NCI-H82 treated with DMSO at 0.1 percent for 48 hours (cell line): ENCODE measurements around the gene OR2V1.
A peak's percentile ranks its signal among the peaks of the same experiment; 100 is the strongest.
"Not testable (repeated sequence)": the region's sequence is repeated elsewhere in the genome, so short reads cannot be mapped to it uniquely, and the experiment has no call there.

Source experiments
- DNase-seq: peaks from one replicate; lab custom pipeline; 2025; ENCODE audit not compliant: unreplicated experiment; lab: John Stamatoyannopoulos, UW

Gene OR2V1

GRCh38 chr5:181130832-181131496 is at the start of gene OR2V1:
Gene OR2V1 (minus strand): TSS chr5:181131169. CDS start chr5:181125304, 5,865 bp downstream.
- DNase-seq: no peak

DNA sequence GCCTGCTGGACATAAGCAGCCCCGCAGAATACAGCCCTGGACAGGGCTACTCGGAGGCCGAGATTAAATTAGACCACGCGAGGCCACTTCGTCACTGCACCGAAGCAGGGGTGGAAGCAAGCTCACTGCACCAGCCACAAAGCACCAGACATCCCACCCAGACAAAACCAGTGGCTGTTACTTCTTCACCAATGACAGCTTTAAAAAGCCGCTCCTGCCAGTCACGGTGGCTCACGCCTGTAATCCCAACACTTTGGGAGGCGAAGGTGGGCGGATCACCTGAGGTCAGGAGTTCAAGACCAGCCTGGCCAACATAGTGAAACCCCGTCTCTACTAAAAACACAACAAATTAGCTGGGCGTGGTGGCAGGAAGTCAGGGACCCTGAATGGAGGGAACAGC is 46.6 kb upstream of the OR2V1 start:
- DNase-seq: not testable (repeated sequence)

GRCh38 chr5:181176254-181176952 is 45.4 kb upstream of the OR2V1 start:
- no peak for DNase-seq

DNA sequence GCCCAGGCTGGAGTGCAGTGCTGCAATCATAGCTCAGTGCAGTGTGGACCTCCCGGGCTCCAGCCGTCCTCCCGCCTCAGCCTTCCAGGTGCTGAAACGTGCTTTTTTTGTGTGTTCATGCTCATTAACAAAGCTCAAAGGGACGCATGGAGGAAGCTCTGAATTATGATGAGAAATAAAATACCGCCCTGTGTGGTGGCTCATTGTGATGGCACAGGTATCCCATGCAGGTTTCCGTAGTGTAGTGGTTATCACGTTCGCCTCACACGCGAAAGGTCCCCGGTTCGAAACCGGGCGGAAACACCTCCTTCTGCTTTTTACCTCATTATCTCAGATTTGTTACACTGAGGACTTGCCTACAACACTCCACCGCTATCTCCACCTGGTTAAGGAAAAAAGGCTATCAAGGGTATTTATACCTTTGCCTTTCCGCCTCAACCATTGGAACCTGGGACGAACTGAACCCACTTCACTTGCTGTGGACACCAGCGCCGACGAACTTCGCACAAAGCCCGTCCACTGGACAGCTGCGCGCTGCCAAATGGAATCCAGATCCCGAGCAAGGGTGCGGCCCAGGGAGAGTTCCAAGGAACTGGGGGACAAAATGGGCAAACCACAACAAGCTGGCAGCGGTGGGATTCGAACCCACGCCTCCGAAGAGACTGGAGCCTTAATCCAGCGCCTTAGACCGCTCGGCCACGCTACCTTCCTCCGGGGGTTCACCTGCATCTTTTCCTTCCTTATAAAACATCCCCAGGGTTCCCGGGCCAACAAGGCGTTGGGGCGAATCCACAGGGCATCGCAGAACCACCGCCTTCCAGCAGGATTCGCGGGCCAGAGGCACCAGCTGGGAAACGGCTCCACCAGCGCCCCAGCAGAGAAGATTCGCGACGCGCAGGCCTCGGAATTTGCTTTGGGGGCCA is 42.7 kb upstream of the OR2V1 start:
- DNase-seq: no peak

DNA sequence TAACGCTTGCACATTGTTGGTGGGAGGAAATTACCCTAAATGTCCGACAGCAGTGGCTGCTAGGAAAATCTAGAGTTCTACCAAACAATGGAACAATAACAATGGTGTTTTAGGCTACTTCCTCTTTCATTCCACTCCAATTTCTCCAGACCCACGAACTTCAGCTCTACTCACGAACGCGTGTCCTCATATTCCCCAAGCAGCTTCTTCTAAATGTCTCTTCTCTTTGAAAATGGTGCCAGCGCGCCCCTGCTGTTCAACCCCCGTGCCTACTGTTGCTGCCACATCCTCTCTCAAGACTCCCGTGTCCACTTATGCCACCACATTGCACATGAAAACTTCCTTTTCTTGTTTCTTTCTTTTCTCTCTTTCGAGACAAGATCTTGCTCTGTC is 42.1 kb upstream of the OR2V1 start:
- no peak for DNase-seq

DNA sequence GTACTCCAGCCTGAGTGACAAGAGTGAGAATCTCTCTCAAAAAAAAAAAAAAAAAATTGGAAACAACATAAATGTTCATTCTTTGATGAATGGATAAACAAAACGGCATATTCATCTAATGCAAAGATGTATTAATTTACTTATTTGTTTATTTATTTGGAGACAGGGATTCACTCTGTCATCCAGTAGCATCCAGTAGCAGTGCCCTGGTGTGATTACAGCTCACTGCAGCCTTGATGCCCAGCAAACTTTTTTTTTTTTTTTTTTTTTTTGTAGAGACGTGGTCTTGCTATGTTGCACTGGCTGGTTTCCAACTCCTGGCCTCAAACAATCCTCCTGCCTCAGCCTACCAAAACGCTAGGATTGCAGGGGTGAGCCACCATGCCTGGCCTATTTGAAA is 40.8 kb upstream of the OR2V1 start:
- DNase-seq: no peak

- no peak for DNase-seq
These were observed 40.0 kb upstream of the OR2V1 start for GRCh38 chr5:181170996-181171395.

DNA sequence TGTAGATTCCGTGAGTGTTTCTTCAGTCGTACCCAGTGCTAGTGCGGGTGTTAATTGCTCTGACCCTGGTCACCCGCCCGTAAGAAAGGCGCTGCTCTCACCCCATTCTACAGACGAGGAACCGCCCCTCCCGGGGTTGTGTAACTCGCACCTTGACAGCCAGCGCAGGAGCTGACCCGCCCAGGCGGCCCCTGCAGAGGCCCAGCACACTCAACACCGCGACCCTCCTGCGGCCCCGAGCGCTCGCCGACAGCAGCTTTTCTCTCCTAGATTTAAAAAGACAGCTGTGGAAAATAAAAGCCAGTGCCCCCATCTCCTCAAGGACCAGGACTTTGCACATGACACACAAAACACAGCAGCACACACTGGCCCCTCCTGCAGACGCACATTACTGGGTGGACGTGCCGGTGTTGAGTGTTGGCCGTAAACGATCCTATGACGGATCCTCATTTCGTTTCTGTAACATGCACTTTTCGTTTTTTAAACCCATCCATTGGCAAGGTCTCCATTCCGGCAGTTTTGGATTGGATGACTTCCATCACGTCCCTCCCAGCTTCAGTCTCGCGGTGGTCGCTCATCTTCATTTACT is 39.4 kb upstream of the OR2V1 start:
- no peak for DNase-seq

- peak; percentile 54 for DNase-seq
These were observed 38.7 kb upstream of the OR2V1 start for GRCh38 chr5:181169459-181170236.

GRCh38 chr5:181168595-181169118 is 37.7 kb upstream of the OR2V1 start:
- no peak for DNase-seq

DNA sequence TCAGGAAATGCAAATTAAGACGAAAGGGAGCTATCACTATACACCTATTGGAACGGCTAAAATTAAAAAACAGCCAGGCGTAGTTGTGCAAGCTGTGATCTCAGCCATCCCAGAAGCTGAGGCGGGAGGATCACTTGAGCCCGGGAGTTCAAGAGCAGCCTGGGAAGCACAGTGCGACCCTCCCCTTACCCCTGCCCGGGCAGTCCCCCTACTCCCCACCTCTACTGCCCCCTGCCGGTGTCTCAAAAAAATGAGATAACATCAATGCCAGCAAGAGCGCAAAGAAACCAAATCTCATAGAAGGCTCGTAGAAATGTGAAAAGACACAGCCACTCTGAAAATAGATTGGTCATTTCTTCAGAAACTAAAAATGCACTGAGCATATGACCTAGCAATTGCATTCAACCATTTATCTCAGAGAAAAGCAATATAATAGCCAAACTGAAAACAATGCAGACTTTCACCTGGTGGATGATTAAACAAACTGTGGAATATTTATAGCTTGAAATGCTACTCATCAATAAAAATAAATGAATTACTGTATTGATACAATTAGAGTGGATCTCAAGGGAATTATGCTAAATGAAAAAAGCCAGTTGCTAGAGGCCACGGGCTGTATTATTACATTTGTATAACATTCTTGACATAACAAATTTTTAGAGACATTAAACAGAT is 37.0 kb upstream of the OR2V1 start:
- peak; percentile 54 for DNase-seq

GRCh38 chr5:181166812-181167733 is 36.1 kb upstream of the OR2V1 start:
- no peak for DNase-seq

- no peak for DNase-seq
These were observed 33.3 kb upstream of the OR2V1 start for GRCh38 chr5:181164076-181164952.

- no peak for DNase-seq
These were observed 32.6 kb upstream of the OR2V1 start for GRCh38 chr5:181163487-181164075.

DNA sequence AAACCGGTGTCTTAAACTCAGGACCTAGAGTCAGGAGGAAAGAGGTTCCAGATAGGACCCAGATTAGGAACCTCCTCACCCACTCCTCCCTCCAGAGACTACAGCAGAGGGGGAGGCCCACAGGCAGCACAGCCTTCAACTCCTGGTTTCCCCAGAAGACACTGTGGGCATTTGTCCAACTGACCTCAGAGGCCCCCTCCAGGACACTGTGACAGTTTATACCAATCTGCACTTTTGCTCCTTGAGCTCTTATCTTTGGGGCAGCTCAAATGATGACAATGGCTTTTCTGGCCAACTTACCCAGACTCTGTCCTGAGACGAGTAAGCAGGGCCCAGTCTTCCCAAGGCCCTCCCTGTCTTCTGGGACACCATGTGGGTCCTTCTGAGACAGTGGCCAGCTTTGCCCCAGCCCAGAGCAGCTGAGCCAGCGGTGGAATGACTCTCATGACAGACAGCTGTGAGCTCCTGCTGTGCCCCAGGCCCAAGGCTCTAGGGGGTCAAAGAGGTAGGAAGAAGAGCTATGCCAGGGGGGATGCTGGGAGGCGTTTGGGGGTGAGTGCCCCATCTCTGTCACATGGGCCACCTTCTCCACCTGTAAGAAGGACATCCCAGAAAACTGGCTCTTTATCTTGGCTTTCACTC is 30.7 kb upstream of the OR2V1 start:
- DNase-seq: no peak

DNA sequence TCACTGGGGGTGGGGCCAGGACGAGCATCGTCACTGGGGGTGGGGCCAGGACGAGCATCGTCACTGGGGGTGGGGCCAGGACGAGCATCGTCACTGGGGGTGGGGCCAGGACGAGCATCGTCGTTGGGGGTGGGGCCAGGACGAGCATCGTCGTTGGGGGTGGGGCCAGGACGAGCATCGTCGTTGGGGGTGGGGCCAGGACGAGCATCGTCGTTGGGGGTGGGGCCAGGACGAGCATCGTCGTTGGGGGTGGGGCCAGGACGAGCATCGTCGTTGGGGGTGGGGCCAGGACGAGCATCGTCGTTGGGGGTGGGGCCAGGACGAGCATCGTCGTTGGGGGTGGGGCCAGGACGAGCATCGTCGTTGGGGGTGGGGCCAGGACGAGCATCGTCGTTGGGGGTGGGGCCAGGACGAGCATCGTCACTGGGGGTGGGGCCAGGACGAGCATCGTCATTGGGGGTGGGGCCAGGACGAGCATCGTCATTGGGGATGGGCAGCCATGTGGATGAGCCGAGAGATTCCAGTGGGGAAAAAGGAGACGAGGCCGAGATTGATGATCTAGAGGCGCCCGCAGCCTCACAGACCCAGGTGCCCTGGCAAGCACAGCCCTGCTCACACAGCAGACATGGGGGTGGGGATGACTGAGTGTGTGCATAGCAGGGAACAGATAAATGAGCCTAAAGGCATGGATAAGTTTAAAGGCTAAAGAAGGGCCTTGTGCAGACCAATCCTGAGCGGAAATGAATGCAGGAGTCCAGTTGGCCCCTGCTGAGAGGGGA is 30.0 kb upstream of the OR2V1 start:
- not testable (repeated sequence) for DNase-seq
